VCaP (cell line): ENCODE results near the gene MTSS2.
A peak's percentile ranks its signal among the peaks of the same experiment; 100 is the strongest.

Experiments
- H3K27ac ChIP-seq: fragments of 450-650 bp; 2 replicates; pipeline ENCODE4 v1.5.1; 2017
- TF ChIP-seq, protein P1 (sequence below): fragments of 450-650 bp; conservative IDR thresholded peaks from 2 replicates; pipeline ENCODE4 v1.5.1; 2017; ENCODE audit warnings: mild to moderate bottlenecking, moderate library complexity

MTSS2 gene, protein sequence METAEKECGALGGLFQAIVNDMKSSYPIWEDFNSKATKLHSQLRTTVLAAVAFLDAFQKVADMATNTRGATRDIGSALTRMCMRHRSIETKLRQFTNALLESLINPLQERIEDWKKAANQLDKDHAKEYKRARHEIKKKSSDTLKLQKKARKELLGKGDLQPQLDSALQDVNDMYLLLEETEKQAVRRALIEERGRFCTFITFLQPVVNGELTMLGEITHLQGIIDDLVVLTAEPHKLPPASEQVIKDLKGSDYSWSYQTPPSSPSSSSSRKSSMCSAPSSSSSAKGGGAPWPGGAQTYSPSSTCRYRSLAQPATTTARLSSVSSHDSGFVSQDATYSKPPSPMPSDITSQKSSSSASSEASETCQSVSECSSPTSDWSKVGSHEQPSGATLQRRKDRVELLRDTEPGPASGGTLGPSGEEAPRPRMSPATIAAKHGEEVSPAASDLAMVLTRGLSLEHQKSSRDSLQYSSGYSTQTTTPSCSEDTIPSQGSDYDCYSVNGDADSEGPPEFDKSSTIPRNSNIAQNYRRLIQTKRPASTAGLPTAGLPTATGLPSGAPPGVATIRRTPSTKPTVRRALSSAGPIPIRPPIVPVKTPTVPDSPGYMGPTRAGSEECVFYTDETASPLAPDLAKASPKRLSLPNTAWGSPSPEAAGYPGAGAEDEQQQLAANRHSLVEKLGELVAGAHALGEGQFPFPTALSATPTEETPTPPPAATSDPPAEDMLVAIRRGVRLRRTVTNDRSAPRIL

DNA sequence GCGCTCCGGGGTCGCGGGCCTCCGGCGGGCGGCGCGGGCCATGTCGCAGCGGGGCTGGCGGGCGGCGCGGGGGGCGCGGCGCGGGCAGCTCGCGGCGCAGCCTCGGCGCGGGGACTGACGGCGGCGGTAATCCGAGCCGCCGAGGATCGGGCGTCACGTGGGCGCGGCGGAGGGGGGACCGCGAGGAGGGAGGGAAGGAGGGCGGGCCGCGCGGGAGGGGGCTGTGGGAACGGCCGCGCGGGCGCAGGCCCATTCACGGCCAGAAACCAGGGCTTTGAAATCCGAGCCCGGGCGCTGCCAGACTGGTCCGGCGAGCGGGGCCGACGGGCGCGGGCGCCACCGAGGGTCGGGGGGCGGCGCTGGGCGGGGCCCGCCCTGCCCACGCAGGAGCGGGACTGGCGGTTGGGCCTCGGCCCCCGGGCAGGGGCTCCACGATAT, at the start of gene MTSS2:
Gene MTSS2, minus strand, starts transcription at position 116 of the 438 bp plus-strand sequence. CDS start 262 bp downstream, outside the sequence.
- H3K27ac ChIP-seq = peak within 1 kb of the TSS; percentile 82

DNA sequence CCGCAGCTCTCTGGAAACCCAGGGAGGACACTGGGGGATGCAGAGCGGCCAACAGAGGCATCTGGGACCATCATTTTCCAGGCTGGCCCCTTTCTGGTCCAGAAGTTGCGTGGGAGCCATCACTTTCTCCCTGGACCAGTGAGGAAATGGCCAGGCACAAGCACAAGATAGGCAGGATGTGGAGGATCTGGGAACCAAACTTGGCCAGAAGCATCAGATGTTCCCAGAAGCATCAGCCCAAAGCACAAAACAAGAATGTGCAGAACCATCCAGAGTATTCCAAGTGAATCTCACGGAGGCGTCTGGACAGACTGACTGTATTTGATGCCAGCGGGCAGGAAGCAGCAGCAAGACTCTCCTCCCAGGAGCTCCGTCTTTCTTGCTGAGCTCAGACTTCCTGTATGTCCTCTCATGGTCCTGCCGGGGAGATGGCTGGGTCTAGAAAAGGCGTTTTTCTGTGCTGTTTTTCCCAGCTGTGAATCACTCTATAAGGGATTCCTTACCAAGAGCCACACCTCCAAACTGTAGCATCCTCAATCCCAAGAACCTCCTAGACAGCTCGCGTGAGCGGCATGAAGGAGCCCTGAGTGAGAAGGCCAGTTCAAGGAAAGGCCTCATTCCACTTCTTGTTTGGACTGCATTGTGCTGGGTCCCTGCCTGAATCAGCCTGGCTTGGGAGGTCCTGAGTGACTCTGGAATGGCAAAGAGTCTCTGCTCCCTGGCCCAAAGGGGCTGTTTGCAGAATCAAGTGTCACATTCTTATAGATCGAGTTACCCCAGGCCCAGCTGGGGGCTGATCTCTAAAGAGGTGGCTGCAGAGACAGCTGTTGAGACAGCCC, 49.5 kb upstream of the MTSS2 start:
- TF ChIP-seq, protein P1, sequence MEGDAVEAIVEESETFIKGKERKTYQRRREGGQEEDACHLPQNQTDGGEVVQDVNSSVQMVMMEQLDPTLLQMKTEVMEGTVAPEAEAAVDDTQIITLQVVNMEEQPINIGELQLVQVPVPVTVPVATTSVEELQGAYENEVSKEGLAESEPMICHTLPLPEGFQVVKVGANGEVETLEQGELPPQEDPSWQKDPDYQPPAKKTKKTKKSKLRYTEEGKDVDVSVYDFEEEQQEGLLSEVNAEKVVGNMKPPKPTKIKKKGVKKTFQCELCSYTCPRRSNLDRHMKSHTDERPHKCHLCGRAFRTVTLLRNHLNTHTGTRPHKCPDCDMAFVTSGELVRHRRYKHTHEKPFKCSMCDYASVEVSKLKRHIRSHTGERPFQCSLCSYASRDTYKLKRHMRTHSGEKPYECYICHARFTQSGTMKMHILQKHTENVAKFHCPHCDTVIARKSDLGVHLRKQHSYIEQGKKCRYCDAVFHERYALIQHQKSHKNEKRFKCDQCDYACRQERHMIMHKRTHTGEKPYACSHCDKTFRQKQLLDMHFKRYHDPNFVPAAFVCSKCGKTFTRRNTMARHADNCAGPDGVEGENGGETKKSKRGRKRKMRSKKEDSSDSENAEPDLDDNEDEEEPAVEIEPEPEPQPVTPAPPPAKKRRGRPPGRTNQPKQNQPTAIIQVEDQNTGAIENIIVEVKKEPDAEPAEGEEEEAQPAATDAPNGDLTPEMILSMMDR = no peak
- no peak overlapping the region for H3K27ac ChIP-seq

More for the DNA sequence above, at the start of gene MTSS2:
- TF ChIP-seq, protein P1 = no peak

DNA sequence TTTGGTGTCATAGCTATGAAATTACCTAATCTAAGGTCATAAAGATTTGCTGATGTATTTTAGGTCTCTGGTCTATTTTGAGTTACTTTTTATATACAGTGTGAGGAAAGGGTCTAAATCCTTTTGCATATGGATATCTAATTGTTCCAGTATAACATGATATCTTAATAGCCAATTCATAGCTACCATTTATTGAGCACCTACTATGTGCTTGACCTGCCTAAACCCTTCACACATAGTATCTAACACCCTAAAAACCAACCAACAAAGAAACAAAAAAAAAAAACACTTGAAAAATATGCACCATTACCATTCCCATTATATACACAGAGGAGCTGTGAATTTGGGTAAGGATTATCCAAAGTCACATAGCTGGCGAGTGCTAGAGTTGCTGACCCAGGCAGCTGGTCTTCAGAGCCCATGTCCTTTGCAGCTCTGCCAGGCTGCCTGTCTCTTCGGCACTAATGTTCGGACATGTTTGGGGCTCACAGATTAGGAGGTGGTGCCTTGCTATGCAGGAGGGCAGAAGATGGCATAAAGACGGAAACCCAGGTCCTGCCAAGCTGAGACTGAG, 48.8 kb upstream of the MTSS2 start:
- TF ChIP-seq, protein P1 = no peak
- H3K27ac ChIP-seq = no peak overlapping the region

DNA sequence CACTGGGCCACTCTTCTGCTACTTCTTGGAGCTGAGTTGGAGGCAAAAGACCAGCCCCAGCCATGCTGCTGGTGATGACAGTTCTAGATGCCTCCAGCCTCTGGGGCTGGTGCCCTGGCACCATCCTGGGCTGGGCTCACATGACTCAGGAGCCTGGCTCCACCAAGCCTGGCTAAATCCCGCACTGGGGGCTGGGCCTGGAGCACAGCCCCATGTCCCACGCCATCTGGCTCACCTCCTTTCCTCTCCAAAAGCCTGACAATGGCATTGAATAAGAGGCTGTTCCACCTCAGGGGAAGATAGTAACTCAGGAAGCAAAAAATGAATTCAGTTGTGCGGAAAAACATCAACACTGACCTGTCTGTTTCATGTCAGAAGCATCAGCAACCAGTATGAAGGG, 45.1 kb upstream of the MTSS2 start:
- TF ChIP-seq, protein P1 = no peak
- no peak overlapping the region for H3K27ac ChIP-seq

DNA sequence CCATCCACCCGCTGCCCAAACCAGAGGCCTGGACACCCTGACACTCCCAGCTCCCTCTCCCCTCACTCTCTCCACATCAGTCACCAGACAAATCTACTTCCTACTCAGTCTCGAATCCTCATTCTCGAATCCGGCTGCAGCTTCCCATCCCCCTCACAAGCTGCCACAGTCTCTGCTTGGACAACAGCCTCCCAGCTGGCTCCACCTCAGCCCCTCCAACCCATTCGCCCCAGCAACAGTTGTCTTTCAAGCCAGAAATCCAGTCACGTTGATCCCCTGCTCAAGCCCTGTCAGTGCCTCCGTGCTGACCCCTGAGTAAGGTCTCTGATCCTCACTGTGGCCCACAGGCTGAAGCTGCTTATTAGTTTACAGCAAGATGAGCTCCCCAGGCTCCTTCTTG, 44.2 kb upstream of the MTSS2 start:
- TF ChIP-seq, protein P1 = no peak
- H3K27ac ChIP-seq = no peak overlapping the region

DNA sequence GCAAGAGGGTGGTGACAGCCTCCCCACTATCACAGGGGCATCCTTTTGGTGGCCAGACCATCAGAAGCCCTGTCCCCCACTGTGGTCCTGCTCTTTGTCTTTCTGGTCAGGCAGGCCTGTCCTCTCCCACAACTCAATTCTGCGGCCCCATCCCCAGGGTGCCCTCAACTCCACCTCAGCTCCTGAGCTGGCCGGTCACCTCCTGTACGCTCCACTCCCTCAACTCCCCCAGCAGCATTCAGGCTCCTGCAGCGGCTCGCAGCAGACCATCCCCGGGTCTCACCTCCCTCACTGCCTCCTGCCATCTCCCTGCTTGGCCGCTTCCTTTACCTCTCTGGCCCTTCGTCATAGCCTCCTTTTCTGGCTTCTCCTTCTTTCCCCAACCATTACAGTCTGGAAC, 43.4 kb upstream of the MTSS2 start:
- no peak overlapping the region for H3K27ac ChIP-seq
- TF ChIP-seq, protein P1 = no peak
